GM13977 (cell line): ENCODE measurements around the gene ASB16.
A peak's percentile ranks its signal among the peaks of the same experiment; 100 is the strongest.

Experiments used
- DNase-seq: peaks from one replicate; pipeline ENCODE4 v3.0.0; 2012; ENCODE audit warnings: low spot score
- CTCF ChIP-seq: IDR thresholded peaks from 2 replicates; pipeline ENCODE4 v1.5.1; 2012; ENCODE audit warnings: mild to moderate bottlenecking, control low read depth; ENCODE audit not compliant: insufficient read depth; ENCODE audit errors: extremely low read depth, missing control alignments
- in situ Hi-C: fragments of 300-500 bp; cut with MboI; formaldehyde crosslinking; loops from one replicate; pipeline ENCODE4 v1.12.0; 2022; ENCODE audit warnings: low sequenced_read_pairs, low pct_unique_long_range_greater_than_20kb, mixed read lengths, inconsistent platforms; ENCODE audit not compliant: unreplicated experiment

The ASB16 gene

GRCh38 chr17:44199553-44200477, 29.3 kb downstream of the ASB16 start, which contains the start of gene ATXN7L3:
ATXN7L3 (minus strand) TSS chr17:44199884; CDS start chr17:44198070, 1,814 bp downstream.
- in situ Hi-C loops, result loop anchor here (5.0 to 25.0 kb wide), 2 partner anchors 127 to 312 kb away; partner anchors contain the start of gene GPATCH8
- peak; percentile 100 for DNase-seq
- TF ChIP-seq CTCF, result no peak

- DNase-seq, result no peak
- no peak for TF ChIP-seq CTCF
- in situ Hi-C loops, result loop anchor here (5.0 to 25.0 kb wide), 2 partner anchors 127 to 312 kb away; partner anchors contain the start of gene GPATCH8
These were observed 30.1 kb downstream of the ASB16 start for GRCh38 chr17:44200478-44201155.

GRCh38 chr17:44202756-44203155, 32.3 kb downstream of the ASB16 start:
- in situ Hi-C loops, result loop anchor here (5.0 to 25.0 kb wide), 2 partner anchors 125 to 310 kb away; partner anchors contain the start of gene GPATCH8
- DNase-seq, result no peak
- TF ChIP-seq CTCF, result no peak

- DNase-seq, result peak; percentile 74
- peak; percentile 67 for TF ChIP-seq CTCF
- in situ Hi-C loops, result loop anchor here (5.0 to 25.0 kb wide), 2 partner anchors 123 to 308 kb away; partner anchors contain the start of gene GPATCH8
These were observed 33.4 kb downstream of the ASB16 start for GRCh38 chr17:44203731-44204440.

GRCh38 chr17:44204441-44204882, 34.0 kb downstream of the ASB16 start:
- no peak for TF ChIP-seq CTCF
- in situ Hi-C loops, result loop anchor here (5.0 to 25.0 kb wide), 2 partner anchors 123 to 308 kb away; partner anchors contain the start of gene GPATCH8
- no peak for DNase-seq
